Lower leg skin (tissue), 3 donors: Measurements from ENCODE around the gene KIF21B.

ENCODE experiments used
- POLR2A ChIP-seq, 2 donors: fragments of 450-650 bp; IDR thresholded peaks; one replicate each; pipeline ENCODE4 v1.6.1; 2016 to 2017; ENCODE audit warnings: antibody characterized with exemption in 2 of 2, mild to moderate bottlenecking in 1 of 2, moderate library complexity in 1 of 2
- TF ChIP-seq, protein P1 (sequence below), 3 donors: fragments of 450-650 bp; IDR thresholded peaks; one replicate each; pipeline ENCODE4 v1.5.1; 2016; ENCODE audit warnings: antibody characterized with exemption in 3 of 3, mild to moderate bottlenecking in 3 of 3, moderate library complexity in 2 of 3

DNA sequence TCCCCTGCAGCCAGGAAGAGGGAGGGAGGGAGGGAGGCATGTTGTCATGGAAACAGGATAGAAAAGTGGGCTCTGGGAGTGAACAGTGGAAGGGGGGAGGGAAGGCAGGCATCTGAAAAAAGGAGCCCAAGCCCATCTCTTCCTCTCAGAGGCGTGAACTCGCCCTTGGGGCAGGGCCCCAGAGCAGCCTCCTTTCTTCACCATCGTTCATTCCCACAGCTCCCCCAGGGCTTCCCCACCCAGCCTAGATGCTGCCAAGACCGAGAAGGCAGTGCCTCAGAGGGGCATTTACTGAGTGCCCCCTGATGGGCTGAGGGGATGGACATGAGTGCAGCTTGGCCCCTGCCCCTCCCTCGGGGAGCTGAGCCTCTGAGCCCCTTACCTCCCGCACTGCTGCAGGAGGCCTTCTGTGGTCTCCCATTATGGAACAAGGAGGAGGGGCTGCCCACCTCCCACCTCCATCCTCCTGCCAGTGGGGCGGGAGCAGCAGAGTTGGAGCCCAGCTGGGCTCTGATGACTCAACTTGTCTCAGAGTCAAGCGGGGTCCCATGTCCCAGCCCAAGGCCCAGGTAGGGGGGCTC is 39.1 kb upstream of the KIF21B start:
- TF ChIP-seq, protein P1, sequence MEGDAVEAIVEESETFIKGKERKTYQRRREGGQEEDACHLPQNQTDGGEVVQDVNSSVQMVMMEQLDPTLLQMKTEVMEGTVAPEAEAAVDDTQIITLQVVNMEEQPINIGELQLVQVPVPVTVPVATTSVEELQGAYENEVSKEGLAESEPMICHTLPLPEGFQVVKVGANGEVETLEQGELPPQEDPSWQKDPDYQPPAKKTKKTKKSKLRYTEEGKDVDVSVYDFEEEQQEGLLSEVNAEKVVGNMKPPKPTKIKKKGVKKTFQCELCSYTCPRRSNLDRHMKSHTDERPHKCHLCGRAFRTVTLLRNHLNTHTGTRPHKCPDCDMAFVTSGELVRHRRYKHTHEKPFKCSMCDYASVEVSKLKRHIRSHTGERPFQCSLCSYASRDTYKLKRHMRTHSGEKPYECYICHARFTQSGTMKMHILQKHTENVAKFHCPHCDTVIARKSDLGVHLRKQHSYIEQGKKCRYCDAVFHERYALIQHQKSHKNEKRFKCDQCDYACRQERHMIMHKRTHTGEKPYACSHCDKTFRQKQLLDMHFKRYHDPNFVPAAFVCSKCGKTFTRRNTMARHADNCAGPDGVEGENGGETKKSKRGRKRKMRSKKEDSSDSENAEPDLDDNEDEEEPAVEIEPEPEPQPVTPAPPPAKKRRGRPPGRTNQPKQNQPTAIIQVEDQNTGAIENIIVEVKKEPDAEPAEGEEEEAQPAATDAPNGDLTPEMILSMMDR (IDR thresholded peaks at IDR 0.05), result no peak
- no peak for TF ChIP-seq POLR2A (IDR thresholded peaks at IDR 0.05)
